Jurkat, Clone E6-1 (cell line): ENCODE results near the gene ALKBH1.
"Not testable (repeated sequence)": the region's sequence is repeated elsewhere in the genome, so short reads cannot be mapped to it uniquely, and the experiment has no call there.

Experiments used
- DNase-seq: peaks from one replicate; pipeline ENCODE4 v3.0.0-alpha.2; 2011; ENCODE audit warnings: low read depth, low spot score
- H3K4me3 ChIP-seq: 2 replicates; pipeline ENCODE4 v1.5.1; 2011; ENCODE audit warnings: mild to moderate bottlenecking, low read length, control low read depth, moderate library complexity

The ALKBH1 gene

GRCh38 chr14:77681196-77682157, 26.3 kb downstream of the ALKBH1 start:
- H3K4me3 ChIP-seq = no peak overlapping the region
- no peak for DNase-seq

- no peak overlapping the region for H3K4me3 ChIP-seq
- no peak for DNase-seq
These were observed 32.9 kb downstream of the ALKBH1 start for GRCh38 chr14:77674931-77675330.

- DNase-seq = no peak
- H3K4me3 ChIP-seq = no peak overlapping the region
These were observed 34.6 kb downstream of the ALKBH1 start for GRCh38 chr14:77673193-77673592.

- no peak for DNase-seq
- H3K4me3 ChIP-seq = no peak overlapping the region
These were observed 40.5 kb downstream of the ALKBH1 start for GRCh38 chr14:77667331-77667730.

GRCh38 chr14:77663293-77663692, 44.5 kb downstream of the ALKBH1 start:
- no peak for DNase-seq
- no peak overlapping the region for H3K4me3 ChIP-seq

- not testable (repeated sequence) for DNase-seq, H3K4me3 ChIP-seq
These were observed 46.3 kb downstream of the ALKBH1 start for GRCh38 chr14:77661562-77661961.

- no peak for DNase-seq
- H3K4me3 ChIP-seq = no peak overlapping the region
These were observed 47.1 kb downstream of the ALKBH1 start for GRCh38 chr14:77660754-77661153.

GRCh38 chr14:77659831-77660230, 48.0 kb downstream of the ALKBH1 start:
- H3K4me3 ChIP-seq = no peak overlapping the region
- no peak for DNase-seq

GRCh38 chr14:77657280-77657679, 50.5 kb downstream of the ALKBH1 start:
- no peak for DNase-seq
- H3K4me3 ChIP-seq = no peak overlapping the region

- peak; percentile 34 for DNase-seq
- no peak overlapping the region for H3K4me3 ChIP-seq
These were observed 53.8 kb downstream of the ALKBH1 start for GRCh38 chr14:77654001-77654441.

GRCh38 chr14:77649326-77649725, 58.5 kb downstream of the ALKBH1 start:
- no peak for DNase-seq
- no peak overlapping the region for H3K4me3 ChIP-seq

GRCh38 chr14:77648520-77649200, 59.2 kb downstream of the ALKBH1 start:
- no peak for DNase-seq
- H3K4me3 ChIP-seq = no peak overlapping the region

GRCh38 chr14:77647853-77648252, 60.0 kb downstream of the ALKBH1 start:
- H3K4me3 ChIP-seq = no peak overlapping the region
- DNase-seq = no peak

GRCh38 chr14:77646907-77647306, 60.9 kb downstream of the ALKBH1 start:
- no peak overlapping the region for H3K4me3 ChIP-seq
- no peak for DNase-seq

GRCh38 chr14:77645520-77646230, 62.1 kb downstream of the ALKBH1 start:
- no peak for DNase-seq
- H3K4me3 ChIP-seq = no peak overlapping the region

GRCh38 chr14:77642407-77642806, 65.4 kb downstream of the ALKBH1 start:
- DNase-seq = no peak
- no peak overlapping the region for H3K4me3 ChIP-seq

- no peak overlapping the region for H3K4me3 ChIP-seq
- no peak for DNase-seq
These were observed 66.1 kb downstream of the ALKBH1 start for GRCh38 chr14:77641534-77642341.

GRCh38 chr14:77640756-77641533, 66.9 kb downstream of the ALKBH1 start:
- H3K4me3 ChIP-seq = no peak overlapping the region
- DNase-seq = no peak
